ENCODE data around the gene FHAD1. TPM values are rescaled to one million over a fixed set of nuclear protein-coding genes. Genes with fewer than 3 reads are reported as not detected.
"Not testable (repeated sequence)": the region's sequence is repeated elsewhere in the genome, so short reads cannot be mapped to it uniquely, and the experiment has no call there.

The FHAD1 gene
- total RNA-seq, 4 donors from 2014 or later: not detected

GRCh38 chr1:15425958-15426357 is 178.9 kb downstream of the FHAD1 start:
- Histone ChIP-seq H3K9me3 (no peaks in the 10 kb centered on the region), H3K36me3 (no peaks in the 10 kb centered on the region), H3K27ac (no peak overlapping the region), H3K27me3 (no peaks in the 10 kb centered on the region), H3K4me3 (no peak overlapping the region), H3K4me1 (no peaks in the 10 kb centered on the region)
- DNase-seq: no peak
- TF ChIP-seq, protein P1, sequence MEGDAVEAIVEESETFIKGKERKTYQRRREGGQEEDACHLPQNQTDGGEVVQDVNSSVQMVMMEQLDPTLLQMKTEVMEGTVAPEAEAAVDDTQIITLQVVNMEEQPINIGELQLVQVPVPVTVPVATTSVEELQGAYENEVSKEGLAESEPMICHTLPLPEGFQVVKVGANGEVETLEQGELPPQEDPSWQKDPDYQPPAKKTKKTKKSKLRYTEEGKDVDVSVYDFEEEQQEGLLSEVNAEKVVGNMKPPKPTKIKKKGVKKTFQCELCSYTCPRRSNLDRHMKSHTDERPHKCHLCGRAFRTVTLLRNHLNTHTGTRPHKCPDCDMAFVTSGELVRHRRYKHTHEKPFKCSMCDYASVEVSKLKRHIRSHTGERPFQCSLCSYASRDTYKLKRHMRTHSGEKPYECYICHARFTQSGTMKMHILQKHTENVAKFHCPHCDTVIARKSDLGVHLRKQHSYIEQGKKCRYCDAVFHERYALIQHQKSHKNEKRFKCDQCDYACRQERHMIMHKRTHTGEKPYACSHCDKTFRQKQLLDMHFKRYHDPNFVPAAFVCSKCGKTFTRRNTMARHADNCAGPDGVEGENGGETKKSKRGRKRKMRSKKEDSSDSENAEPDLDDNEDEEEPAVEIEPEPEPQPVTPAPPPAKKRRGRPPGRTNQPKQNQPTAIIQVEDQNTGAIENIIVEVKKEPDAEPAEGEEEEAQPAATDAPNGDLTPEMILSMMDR (IDR thresholded peaks at IDR 0.05 in 4 of 5, conservative IDR thresholded peaks at IDR 0.05 in 1 of 5): no peak
- TF ChIP-seq POLR2A (IDR thresholded peaks at IDR 0.05): no peak
- intact Hi-C loops (cut with DNase I; ENCODE audit: low total_unique reads): no loop called here
- no peak for ATAC-seq
- in situ Hi-C loops (cut with MboI; ENCODE audit: low sequenced_read_pairs in 4 of 4): loop anchor here in 2 of 4 donors (25.0 kb wide), 2 partner anchors 289 to 314 kb away; no protein-coding TSS in a partner anchor

- Histone ChIP-seq H3K27ac (no peak overlapping the region), H3K9me3 (no peaks in the 10 kb centered on the region), H3K36me3 (no peaks in the 10 kb centered on the region), H3K27me3 (no peaks in the 10 kb centered on the region), H3K4me3 (no peak overlapping the region), H3K4me1 (no peaks in the 10 kb centered on the region)
- no peak for ATAC-seq
- intact Hi-C loops (cut with DNase I; ENCODE audit: low total_unique reads): no loop called here
- no peak for DNase-seq
- in situ Hi-C loops (cut with MboI; ENCODE audit: low sequenced_read_pairs in 4 of 4): loop anchor here in 2 of 4 donors (25.0 kb wide), 2 partner anchors 289 to 314 kb away; no protein-coding TSS in a partner anchor
- TF ChIP-seq POLR2A (IDR thresholded peaks at IDR 0.05): no peak
- TF ChIP-seq, protein P1 (IDR thresholded peaks at IDR 0.05 in 4 of 5, conservative IDR thresholded peaks at IDR 0.05 in 1 of 5): no peak
Observed at GRCh38 chr1:15426492-15427279, 179.7 kb downstream of the FHAD1 start.

DNA sequence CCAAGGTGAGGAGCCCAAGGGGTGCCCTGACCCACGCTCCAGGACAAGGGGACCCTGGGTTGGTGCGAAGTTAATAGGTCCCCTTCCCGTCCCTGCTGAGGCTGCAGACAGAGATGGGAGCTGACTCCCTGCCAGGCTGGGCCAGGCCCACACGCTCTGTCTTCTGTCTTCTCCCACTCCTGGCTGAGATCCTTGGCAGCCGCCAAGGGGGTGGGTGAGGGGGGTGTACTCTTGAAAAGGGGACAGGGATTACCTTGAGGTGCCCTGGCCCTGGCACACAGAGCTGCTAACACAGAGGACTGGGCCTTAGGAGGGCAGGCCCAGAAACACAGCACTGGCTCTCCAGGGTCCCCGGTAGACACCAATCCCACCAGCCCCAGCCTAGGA is 180.2 kb downstream of the FHAD1 start:
- no peak for TF ChIP-seq POLR2A (IDR thresholded peaks at IDR 0.05)
- TF ChIP-seq, protein P1 (IDR thresholded peaks at IDR 0.05 in 4 of 5, conservative IDR thresholded peaks at IDR 0.05 in 1 of 5): no peak
- no peaks in the 10 kb centered on the region for H3K4me1 ChIP-seq
- no peak overlapping the region for H3K27ac ChIP-seq
- DNase-seq: no peak
- intact Hi-C loops (cut with DNase I; ENCODE audit: low total_unique reads): no loop called here
- H3K36me3 ChIP-seq: no peaks in the 10 kb centered on the region
- no peaks in the 10 kb centered on the region for H3K27me3 ChIP-seq
- in situ Hi-C loops (cut with MboI; ENCODE audit: low sequenced_read_pairs in 4 of 4): loop anchor here in 2 of 4 donors (25.0 kb wide), 2 partner anchors 290 to 315 kb away; no protein-coding TSS in a partner anchor
- no peaks in the 10 kb centered on the region for H3K9me3 ChIP-seq
- ATAC-seq: no peak
- no peak overlapping the region for H3K4me3 ChIP-seq

- H3K4me1 ChIP-seq; ATAC-seq; DNase-seq; H3K27me3 ChIP-seq; intact Hi-C loops (cut with DNase I; ENCODE audit: low total_unique reads); H3K4me3 ChIP-seq; H3K9me3 ChIP-seq; H3K27ac ChIP-seq; H3K36me3 ChIP-seq: not testable (repeated sequence)
- in situ Hi-C loops (cut with MboI; ENCODE audit: low sequenced_read_pairs in 4 of 4): loop anchor here in 2 of 4 donors (25.0 kb wide), 2 partner anchors 291 to 316 kb away; no protein-coding TSS in a partner anchor
Observed at GRCh38 chr1:15428252-15428651, 181.2 kb downstream of the FHAD1 start.

- TF ChIP-seq POLR2A (IDR thresholded peaks at IDR 0.05): no peak
- TF ChIP-seq, protein P1 (IDR thresholded peaks at IDR 0.05 in 4 of 5, conservative IDR thresholded peaks at IDR 0.05 in 1 of 5): no peak
- in situ Hi-C loops (cut with MboI; ENCODE audit: low sequenced_read_pairs in 4 of 4) (loop anchor here in 2 of 4 donors (25.0 kb wide), 2 partner anchors 292 to 317 kb away; no protein-coding TSS in a partner anchor), intact Hi-C loops (cut with DNase I; ENCODE audit: low total_unique reads) (no loop called here)
- Histone ChIP-seq H3K27me3 (no peaks in the 10 kb centered on the region), H3K4me3 (no peak overlapping the region), H3K36me3 (no peaks in the 10 kb centered on the region), H3K4me1 (no peaks in the 10 kb centered on the region), H3K9me3 (no peaks in the 10 kb centered on the region), H3K27ac (no peak overlapping the region)
- DNase-seq (no peak), ATAC-seq (no peak)
Observed at GRCh38 chr1:15428815-15429435, 181.9 kb downstream of the FHAD1 start.
